ENCODE measurements around the gene TFEB. TPM values are rescaled to one million over a fixed set of nuclear protein-coding genes. Genes with fewer than 3 reads are reported as not detected.

The TFEB gene
- total and polyA plus RNA-seq, 2 donors (not counting 3 experiments of a cell fraction or from before 2014, with no cell fraction given): 4.9 to 6.6 TPM

- dilution Hi-C loops (cut with MboI; ENCODE audit: extremely low pct_ligation_motif_present, low sequenced_read_pairs): no loop called here
- H3K9ac ChIP-seq (replicated peaks; ENCODE audit: extremely low read depth, insufficient read depth, low read length): no peak overlapping the region
- CTCF ChIA-PET: interaction anchor here (1.8 to 2.2 kb wide), 4 partner anchors 11 to 51 kb away, joined by 5 to 19 read pairs (median 11); no protein-coding TSS in a partner anchor
These were observed 2.6 kb downstream of the TFEB start for GRCh38 chr6:41732591-41733359.

More at GRCh38 chr6:41732591-41733359, 2.6 kb downstream of the TFEB start:
- BruUV-seq (replicated peaks): no TSS peak
- no peak overlapping the region for H3K4me3 ChIP-seq (replicated peaks in 1 of 3; ENCODE audit: insufficient read depth in 1 of 3, low read depth in 1 of 3, low read length in 3 of 3)
- no peaks in the 10 kb centered on the region for H3K36me3 ChIP-seq (ENCODE audit: control insufficient read depth in 2 of 2, extremely low read depth in 1 of 2, insufficient read depth in 2 of 2, low read length in 2 of 2)
- intact Hi-C loops (cut with micrococcal nuclease): loop anchor here (1.0 kb wide), 1 partner anchor 34 kb away; no protein-coding TSS in a partner anchor
- H4K20me1 ChIP-seq (replicated peaks; ENCODE audit: control insufficient read depth, extremely low read depth, insufficient read depth, low read length): no peaks in the 10 kb centered on the region
- no peak for DNase-seq (ENCODE audit: low read depth, low spot score)
- no peaks in the 10 kb centered on the region for H3K79me2 ChIP-seq (ENCODE audit: control insufficient read depth, insufficient read depth, low read length)
- H3K27ac ChIP-seq (ENCODE audit: insufficient read depth, low read depth, low read length): no peak overlapping the region
- no peak for FAIRE-seq
- H3K9me3 ChIP-seq (replicated peaks; ENCODE audit: control insufficient read depth, insufficient read depth, low read length): no peaks in the 10 kb centered on the region
- no peak for TF ChIP-seq EZH2 (IDR thresholded peaks at IDR 0.05; ENCODE audit: borderline replicate concordance, low read depth, low read length, severe bottlenecking)
- no peak for TF ChIP-seq MYC (IDR thresholded peaks at IDR 0.05; ENCODE audit: low read depth, low read length)
- no peak for TF ChIP-seq CTCF (IDR thresholded peaks at IDR 0.05; ENCODE audit: extremely low read depth in 1 of 2, insufficient read depth in 1 of 2, low read depth in 1 of 2, low read length in 2 of 2)
- TF ChIP-seq POLR2AphosphoS5 (IDR thresholded peaks at IDR 0.05; ENCODE audit: insufficient read depth, low read depth, low read length): no peak
- no peak for TF ChIP-seq JUN (IDR thresholded peaks at IDR 0.05; ENCODE audit: borderline replicate concordance, insufficient read depth, insufficient read length, low read depth)
- TF ChIP-seq FOS (IDR thresholded peaks at IDR 0.05; ENCODE audit: borderline replicate concordance, insufficient read depth, low read length): no peak
- no peak for TF ChIP-seq POLR2A (IDR thresholded peaks at IDR 0.05; ENCODE audit: low read depth, low read length)
- TF ChIP-seq MAX (IDR thresholded peaks at IDR 0.05; ENCODE audit: insufficient read depth, insufficient read length): no peak
- TF ChIP-seq GATA2 (IDR thresholded peaks at IDR 0.05; ENCODE audit: insufficient read depth, insufficient read length, low read depth, low read length): no peak
- H2AFZ ChIP-seq (ENCODE audit: low read depth, low read length): no peak overlapping the region
- H3K4me1 ChIP-seq (ENCODE audit: control insufficient read depth, extremely low read depth, insufficient read depth, low read length): peaks cover 20% of the 10 kb centered on the region
- H3K4me2 ChIP-seq (ENCODE audit: insufficient read depth, low read length): no peak overlapping the region
- no peaks in the 10 kb centered on the region for H3K9me1 ChIP-seq (replicated peaks; ENCODE audit: control insufficient read depth, extremely low read depth, insufficient read depth, low read length)
- POLR2A ChIA-PET: no interaction called here
- no peaks in the 10 kb centered on the region for H3K27me3 ChIP-seq (ENCODE audit: control insufficient read depth in 2 of 2, insufficient read depth in 2 of 2, low read length in 2 of 2)

Measured in endothelial cell of umbilical vein (primary cell).